ENCODE results near the gene SRPK2. TPM values are rescaled to one million over a fixed set of nuclear protein-coding genes. Genes with fewer than 3 reads are reported as not detected.

SRPK2 gene
- total RNA-seq, 1 experiment from 2014 or later: 54.4 TPM

DNA sequence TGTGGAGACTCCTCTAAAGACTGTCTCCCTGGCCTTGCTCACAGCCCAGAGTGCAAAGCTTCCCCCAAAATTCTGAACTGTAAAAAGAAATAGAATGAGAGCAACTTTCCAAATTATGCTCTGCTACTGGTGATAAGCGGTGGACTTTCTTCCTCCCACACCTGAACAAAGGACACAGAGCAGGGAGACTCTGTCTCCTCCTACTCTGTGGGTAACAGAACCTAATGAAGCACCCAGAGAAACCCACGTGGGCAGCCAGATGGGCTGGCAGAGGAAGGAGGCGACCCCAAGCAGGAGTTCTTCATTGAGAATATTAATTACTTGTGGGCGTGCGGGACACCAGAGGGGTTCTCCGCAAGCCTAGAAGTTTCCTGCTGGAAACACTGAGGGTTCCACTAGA lies 235.2 kb downstream of the SRPK2 start:
- no peak overlapping the region for H3K4me3 Mint-ChIP-seq (ENCODE audit: unreplicated experiment)
- intact Hi-C loops (cut with micrococcal nuclease): loop anchor here (5.0 kb wide), 1 partner anchor 114 kb away; no protein-coding TSS in a partner anchor
- BruUV-seq (replicated peaks): no TSS peak

DNA sequence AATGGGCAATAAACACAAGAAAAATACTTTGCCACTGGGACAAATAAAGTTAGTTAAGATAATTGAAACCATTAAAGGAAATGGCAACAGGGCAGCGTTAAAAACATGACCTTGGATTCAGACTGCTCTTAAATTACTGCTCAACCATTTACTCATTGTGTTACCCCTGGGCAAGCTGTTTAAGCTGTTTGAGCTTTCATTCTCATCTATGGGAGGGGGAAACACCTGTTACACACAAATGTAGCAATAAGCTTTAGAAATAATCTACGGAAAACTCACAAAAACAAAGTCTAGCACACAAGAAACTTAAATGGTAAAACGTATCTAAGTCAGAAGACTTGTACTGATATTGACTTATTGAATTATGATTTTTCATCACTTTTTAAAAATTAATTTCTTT lies 237.6 kb downstream of the SRPK2 start:
- POLR2A ChIA-PET: no interaction called here
- Mint-ChIP-seq H3K4me1 (ENCODE audit: insufficient read depth, unreplicated experiment) (peaks cover 6% of the 10 kb centered on the region), H3K27ac (ENCODE audit: low read depth, unreplicated experiment) (no peak overlapping the region), H3K27me3 (ENCODE audit: insufficient read depth, unreplicated experiment) (no peaks in the 10 kb centered on the region), H3K36me3 (ENCODE audit: insufficient read depth, unreplicated experiment) (peaks cover 14% of the 10 kb centered on the region), H3K9me3 (ENCODE audit: unreplicated experiment) (no peaks in the 10 kb centered on the region), H3K4me3 (ENCODE audit: unreplicated experiment) (no peak overlapping the region)
- CTCF ChIA-PET: interaction anchor here (0.9 to 1.6 kb wide), 2 partner anchors 10 to 184 kb away, joined by 3 to 4 read pairs; no protein-coding TSS in a partner anchor
- intact Hi-C loops (cut with micrococcal nuclease): loop anchor here (2.0 to 5.0 kb wide), 2 partner anchors 68 to 116 kb away; no protein-coding TSS in a partner anchor
- BruUV-seq (replicated peaks): no TSS peak
- TF ChIP-seq, protein P1, sequence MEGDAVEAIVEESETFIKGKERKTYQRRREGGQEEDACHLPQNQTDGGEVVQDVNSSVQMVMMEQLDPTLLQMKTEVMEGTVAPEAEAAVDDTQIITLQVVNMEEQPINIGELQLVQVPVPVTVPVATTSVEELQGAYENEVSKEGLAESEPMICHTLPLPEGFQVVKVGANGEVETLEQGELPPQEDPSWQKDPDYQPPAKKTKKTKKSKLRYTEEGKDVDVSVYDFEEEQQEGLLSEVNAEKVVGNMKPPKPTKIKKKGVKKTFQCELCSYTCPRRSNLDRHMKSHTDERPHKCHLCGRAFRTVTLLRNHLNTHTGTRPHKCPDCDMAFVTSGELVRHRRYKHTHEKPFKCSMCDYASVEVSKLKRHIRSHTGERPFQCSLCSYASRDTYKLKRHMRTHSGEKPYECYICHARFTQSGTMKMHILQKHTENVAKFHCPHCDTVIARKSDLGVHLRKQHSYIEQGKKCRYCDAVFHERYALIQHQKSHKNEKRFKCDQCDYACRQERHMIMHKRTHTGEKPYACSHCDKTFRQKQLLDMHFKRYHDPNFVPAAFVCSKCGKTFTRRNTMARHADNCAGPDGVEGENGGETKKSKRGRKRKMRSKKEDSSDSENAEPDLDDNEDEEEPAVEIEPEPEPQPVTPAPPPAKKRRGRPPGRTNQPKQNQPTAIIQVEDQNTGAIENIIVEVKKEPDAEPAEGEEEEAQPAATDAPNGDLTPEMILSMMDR (IDR thresholded peaks at IDR 0.05; ENCODE audit: unreplicated experiment): no peak
- DNase-seq (ENCODE audit: unreplicated experiment): no peak

More for the DNA sequence above, 235.2 kb downstream of the SRPK2 start:
- TF ChIP-seq, protein P1 (IDR thresholded peaks at IDR 0.05; ENCODE audit: unreplicated experiment): no peak
- POLR2A ChIA-PET: interaction anchor here (0.8 to 1.3 kb wide), 2 partner anchors 32 to 116 kb away, joined by 3 read pairs; no protein-coding TSS in a partner anchor
- CTCF ChIA-PET: interaction anchor here (0.6 to 2.0 kb wide), 8 partner anchors 9 to 275 kb away, joined by 3 to 7 read pairs (median 4); no protein-coding TSS in a partner anchor
- Mint-ChIP-seq H3K4me1 (ENCODE audit: insufficient read depth, unreplicated experiment) (peaks cover 14% of the 10 kb centered on the region), H3K36me3 (ENCODE audit: insufficient read depth, unreplicated experiment) (peaks cover 20% of the 10 kb centered on the region), H3K9me3 (ENCODE audit: unreplicated experiment) (no peaks in the 10 kb centered on the region), H3K27me3 (ENCODE audit: insufficient read depth, unreplicated experiment) (no peaks in the 10 kb centered on the region), H3K27ac (ENCODE audit: low read depth, unreplicated experiment) (no peak overlapping the region)
- DNase-seq (ENCODE audit: unreplicated experiment): no peak

DNA sequence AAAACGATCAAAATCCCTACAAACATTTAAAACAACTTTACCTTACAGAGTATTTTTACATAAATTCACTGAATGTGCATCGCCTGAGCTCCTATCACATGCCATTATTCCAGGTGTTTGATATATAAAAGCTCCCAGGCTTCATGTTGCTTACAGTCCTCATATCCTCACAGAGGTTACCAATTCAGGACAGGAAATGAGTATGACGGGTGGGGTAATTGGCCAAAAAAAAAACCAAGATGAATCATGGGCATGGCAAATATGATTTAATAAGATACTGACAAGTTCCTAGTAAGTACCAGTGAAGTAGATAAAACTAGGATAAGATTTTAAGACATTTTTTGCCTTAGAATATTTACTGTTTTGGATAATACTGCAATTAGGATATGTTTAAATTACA lies 238.9 kb downstream of the SRPK2 start:
- BruUV-seq (replicated peaks): no TSS peak
- no peak overlapping the region for H3K4me3 Mint-ChIP-seq (ENCODE audit: unreplicated experiment)
- intact Hi-C loops (cut with micrococcal nuclease): loop anchor here (2.0 to 5.0 kb wide), 2 partner anchors 69 to 117 kb away; no protein-coding TSS in a partner anchor
- peak; percentile 69 for DNase-seq (ENCODE audit: unreplicated experiment)
- TF ChIP-seq, protein P1 (IDR thresholded peaks at IDR 0.05; ENCODE audit: unreplicated experiment): no peak
- ChIA-PET POLR2A (interaction anchor here (0.6 to 1.3 kb wide), 5 partner anchors 10 to 282 kb away, joined by 3 to 5 read pairs (median 4); no protein-coding TSS in a partner anchor), CTCF (interaction anchor here (0.6 kb wide), 1 partner anchor 397 kb away, joined by 3 read pairs; no protein-coding TSS in a partner anchor)
- peaks cover 6% of the 10 kb centered on the region for H3K4me1 Mint-ChIP-seq (ENCODE audit: insufficient read depth, unreplicated experiment)
- H3K9me3 Mint-ChIP-seq (ENCODE audit: unreplicated experiment): no peaks in the 10 kb centered on the region
- H3K36me3 Mint-ChIP-seq (ENCODE audit: insufficient read depth, unreplicated experiment): peaks cover 3% of the 10 kb centered on the region
- no peaks in the 10 kb centered on the region for H3K27me3 Mint-ChIP-seq (ENCODE audit: insufficient read depth, unreplicated experiment)
- peak overlapping the region; percentile 87 for H3K27ac Mint-ChIP-seq (ENCODE audit: low read depth, unreplicated experiment)

DNA sequence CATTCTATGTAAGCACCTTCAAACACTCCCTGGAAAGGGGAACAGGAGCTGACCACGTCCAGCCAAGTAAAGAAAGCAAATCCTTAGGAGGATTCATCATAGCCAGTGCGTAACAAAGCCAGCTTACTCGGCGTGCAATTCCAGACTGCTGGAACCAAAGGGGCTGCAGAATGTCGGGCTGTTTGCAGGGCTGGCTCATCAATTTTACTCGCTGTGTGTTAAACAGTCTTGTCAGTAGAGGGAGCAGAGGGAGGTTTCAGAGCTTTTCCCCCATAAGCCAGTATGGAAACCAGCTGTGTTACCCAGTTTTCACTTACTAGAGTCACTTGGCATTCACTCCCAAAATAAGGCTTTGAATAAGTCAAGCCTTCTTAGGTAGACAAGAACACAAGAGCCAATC lies 247.7 kb downstream of the SRPK2 start:
- CTCF ChIA-PET: interaction anchor here (0.6 to 1.8 kb wide), 10 partner anchors 10 to 364 kb away, joined by 3 to 11 read pairs (median 4); no protein-coding TSS in a partner anchor
- Mint-ChIP-seq H3K9me3 (ENCODE audit: unreplicated experiment) (no peaks in the 10 kb centered on the region), H3K4me1 (ENCODE audit: insufficient read depth, unreplicated experiment) (no peaks in the 10 kb centered on the region), H3K4me3 (ENCODE audit: unreplicated experiment) (no peak overlapping the region), H3K27ac (ENCODE audit: low read depth, unreplicated experiment) (peak overlapping the region; percentile 27), H3K36me3 (ENCODE audit: insufficient read depth, unreplicated experiment) (peaks cover 47% of the 10 kb centered on the region), H3K27me3 (ENCODE audit: insufficient read depth, unreplicated experiment) (no peaks in the 10 kb centered on the region)
- POLR2A ChIA-PET: interaction anchor here (0.9 to 1.2 kb wide), 3 partner anchors 18 to 127 kb away, joined by 3 read pairs; no protein-coding TSS in a partner anchor
- BruUV-seq (replicated peaks): no TSS peak
- DNase-seq (ENCODE audit: unreplicated experiment): peak; percentile 18
- intact Hi-C loops (cut with micrococcal nuclease): loop anchor here (1.0 kb wide), 1 partner anchor 195 kb away; no protein-coding TSS in a partner anchor
- TF ChIP-seq, protein P1 (IDR thresholded peaks at IDR 0.05; ENCODE audit: unreplicated experiment): peak; percentile 28

Data from MCF 10A (cell line).